K562 (cell line): ENCODE measurements around the gene TMEM107. TPM values are rescaled to one million over a fixed set of nuclear protein-coding genes. Genes with fewer than 3 reads are reported as not detected.

ENCODE experiments used
- BRD4 ChIP-seq: fragments of 200-600 bp; sonication (generic); IDR thresholded peaks from 2 replicates; pipeline ENCODE4 v1.6.1; 2017; ENCODE audit warnings: inconsistent platforms
- C11orf30 ChIP-seq: fragments of 450-650 bp; IDR thresholded peaks from 2 replicates; pipeline ENCODE4 v1.6.1; 2016; ENCODE audit warnings: low read depth, mild to moderate bottlenecking
- CHD2 ChIP-seq: IDR thresholded peaks from 2 replicates; pipeline ENCODE4 v1.6.1; 2011; ENCODE audit warnings: low read depth, low read length
- CHD4 ChIP-seq: fragments of 200-600 bp; sonication (generic); IDR thresholded peaks from 3 replicates; pipeline ENCODE4 v1.6.1; 2012; ENCODE audit warnings: low read depth, mild to moderate bottlenecking, mixed read lengths, low read length, inconsistent platforms; ENCODE audit not compliant: insufficient read depth, insufficient replicate concordance, poor library complexity, severe bottlenecking
- E2F3 ChIP-seq: fragments of 250-450 bp; sonication (Bioruptor Pico); IDR thresholded peaks from 2 replicates; pipeline ENCODE4 v1.4.0; 2020; ENCODE audit warnings: mild to moderate bottlenecking
- ELF1 ChIP-seq: fragments of 200-800 bp; sonication (Bioruptor generic); IDR thresholded peaks from 2 replicates; pipeline ENCODE4 v1.6.1; 2016; ENCODE audit warnings: missing genetic modification characterization, missing compliant biosample characterization
- HCFC1 ChIP-seq: IDR thresholded peaks from 2 replicates; pipeline ENCODE4 v1.6.1; 2012; ENCODE audit warnings: low read depth, low read length, improper control_type of control experiment
- L3MBTL2 ChIP-seq: fragments of 450-650 bp; IDR thresholded peaks from 2 replicates; pipeline ENCODE4 v1.6.1; 2016; ENCODE audit warnings: mild to moderate bottlenecking, moderate library complexity
- MIER1 ChIP-seq: fragments of 450-650 bp; IDR thresholded peaks from 2 replicates; pipeline ENCODE4 v1.6.1; 2016; ENCODE audit warnings: antibody characterized with exemption, mild to moderate bottlenecking, low read depth
- NCOR1 ChIP-seq: fragments of 450-650 bp; IDR thresholded peaks from 2 replicates; pipeline ENCODE4 v1.6.1; 2016; ENCODE audit warnings: mild to moderate bottlenecking, moderate library complexity
- NR1H2 ChIP-seq: sonication (generic); formaldehyde crosslinking; IDR thresholded peaks from 2 replicates; pipeline ENCODE4 v1.4.0; 2020; ENCODE audit warnings: mild to moderate bottlenecking, missing genetic modification reagents
- YBX1 ChIP-seq: fragments of 450-650 bp; IDR thresholded peaks from 2 replicates; pipeline ENCODE4 v1.7.1; 2016; ENCODE audit warnings: mild to moderate bottlenecking
- ZNF511 ChIP-seq: sonication (generic); formaldehyde crosslinking; IDR thresholded peaks from 2 replicates; pipeline ENCODE4 v1.8.0; 2022; ENCODE audit warnings: mild to moderate bottlenecking, missing genetic modification reagents
- ZNF512 ChIP-seq: IDR thresholded peaks from 2 replicates; pipeline ENCODE4 v1.6.1; 2016; ENCODE audit warnings: missing genetic modification characterization, missing compliant biosample characterization
- polyA plus RNA-seq, 8 experiments: library from polyadenylated mRNA; depleted of rRNA in 4 of 8; stranded (reverse) in 5 of 8; unstranded in 3 of 8; fragments of >200 nt; fragmentation: Nextera tagmentation in 2 of 8; fragmentation: Illumina TruSeq in 1 of 8; extraction: Ambion mirVana in 2 of 8; extraction: Trizol in 1 of 8; gene quantifications; 2 replicates each; pipeline versions ENCODE4 v1.2.1 to v1.2.3, GENCODE V29; 2011 to 2014; ENCODE audit warnings: inconsistent platforms in 1 of 8, missing spikeins in 1 of 8
- total RNA-seq, 7 experiments: library from RNA; depleted of rRNA in 6 of 7; stranded (reverse); fragments of >200 nt in 6 of 7; fragmentation: Illumina TruSeq in 2 of 7; extraction: Trizol in 2 of 7; gene quantifications; 2 replicates each; pipeline versions ENCODE4 v1.2.1 to v1.2.3, GENCODE V29; 2011 to 2021; ENCODE audit warnings: low replicate concordance in 1 of 7
- TF ChIP-seq, protein P1 (sequence below): fragments of 450-650 bp; IDR thresholded peaks from 2 replicates; pipeline ENCODE4 v1.6.1; 2017; ENCODE audit warnings: mild to moderate bottlenecking, moderate library complexity
- TF ChIP-seq, protein P2 (sequence below): sonication (generic); formaldehyde crosslinking; IDR thresholded peaks from 2 replicates; pipeline ENCODE4 v1.8.1; 2023; ENCODE audit warnings: mild to moderate bottlenecking, missing genetic modification reagents

The TMEM107 gene
- total and polyA plus RNA-seq, 9 of the 15 experiments (the other 6 are each of a cell fraction or from before 2014, with no cell fraction given): 7.1 to 26.2 (median 16.9) TPM

DNA sequence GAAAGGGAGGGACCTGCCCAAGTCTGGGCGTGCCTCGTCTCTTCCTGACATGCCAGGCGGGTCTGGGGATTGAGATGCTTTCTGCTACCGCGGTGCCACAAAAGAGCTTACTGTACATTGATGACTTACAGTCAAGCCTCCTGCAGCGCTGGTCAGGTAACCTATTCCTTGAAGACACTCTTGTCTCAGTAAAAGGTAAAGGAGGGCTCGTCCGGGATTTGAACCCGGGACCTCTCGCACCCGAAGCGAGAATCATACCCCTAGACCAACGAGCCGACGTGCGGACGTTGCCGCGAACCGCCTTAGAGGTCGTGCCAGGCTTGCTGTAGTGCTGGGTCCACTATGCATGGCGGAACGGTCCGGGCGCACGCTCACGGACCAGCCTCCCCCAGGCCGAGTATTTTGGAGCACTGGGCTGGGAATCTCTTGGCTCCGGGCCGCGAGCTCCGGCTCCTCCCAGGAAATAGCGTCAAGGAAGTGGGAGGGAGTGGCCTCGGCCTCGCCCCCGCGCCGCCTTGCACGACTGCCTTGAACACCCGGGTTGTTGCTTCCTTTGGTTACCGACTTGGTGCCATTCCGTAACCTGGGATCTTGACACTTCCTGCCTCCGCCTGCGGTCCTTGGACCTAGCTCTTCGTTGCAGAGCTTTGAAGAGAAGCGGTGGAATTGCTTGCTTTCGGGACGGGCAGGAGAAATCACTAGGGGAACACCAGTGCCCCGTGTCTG, 46.6 kb upstream of the TMEM107 start (continued):
- TF ChIP-seq ZNF511 (CRISPR knock-in tag) (peak; percentile 76), E2F3 (CRISPR knock-in tag) (no peak), BRD4 (no peak), ELF1 (tag) (peak; percentile 24; the same call in 1 of the 2 replicates), ZNF512 (no peak), L3MBTL2 (no peak), MIER1 (no peak), CHD4 (no peak), HCFC1 (no peak), C11orf30 (peak; percentile 28), NCOR1 (no peak), NR1H2 (CRISPR knock-in tag) (no peak), YBX1 (no peak), CHD2 (peak; percentile 14; the same call in 1 of the 2 replicates)
- TF ChIP-seq, protein P1, sequence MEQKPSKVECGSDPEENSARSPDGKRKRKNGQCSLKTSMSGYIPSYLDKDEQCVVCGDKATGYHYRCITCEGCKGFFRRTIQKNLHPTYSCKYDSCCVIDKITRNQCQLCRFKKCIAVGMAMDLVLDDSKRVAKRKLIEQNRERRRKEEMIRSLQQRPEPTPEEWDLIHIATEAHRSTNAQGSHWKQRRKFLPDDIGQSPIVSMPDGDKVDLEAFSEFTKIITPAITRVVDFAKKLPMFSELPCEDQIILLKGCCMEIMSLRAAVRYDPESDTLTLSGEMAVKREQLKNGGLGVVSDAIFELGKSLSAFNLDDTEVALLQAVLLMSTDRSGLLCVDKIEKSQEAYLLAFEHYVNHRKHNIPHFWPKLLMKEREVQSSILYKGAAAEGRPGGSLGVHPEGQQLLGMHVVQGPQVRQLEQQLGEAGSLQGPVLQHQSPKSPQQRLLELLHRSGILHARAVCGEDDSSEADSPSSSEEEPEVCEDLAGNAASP: no peak
- TF ChIP-seq, protein P2, sequence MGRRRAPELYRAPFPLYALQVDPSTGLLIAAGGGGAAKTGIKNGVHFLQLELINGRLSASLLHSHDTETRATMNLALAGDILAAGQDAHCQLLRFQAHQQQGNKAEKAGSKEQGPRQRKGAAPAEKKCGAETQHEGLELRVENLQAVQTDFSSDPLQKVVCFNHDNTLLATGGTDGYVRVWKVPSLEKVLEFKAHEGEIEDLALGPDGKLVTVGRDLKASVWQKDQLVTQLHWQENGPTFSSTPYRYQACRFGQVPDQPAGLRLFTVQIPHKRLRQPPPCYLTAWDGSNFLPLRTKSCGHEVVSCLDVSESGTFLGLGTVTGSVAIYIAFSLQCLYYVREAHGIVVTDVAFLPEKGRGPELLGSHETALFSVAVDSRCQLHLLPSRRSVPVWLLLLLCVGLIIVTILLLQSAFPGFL: no peak
